GM23338 (cell line): ENCODE results near the gene UGT1A10. TPM values are rescaled to one million over a fixed set of nuclear protein-coding genes. Genes with fewer than 3 reads are reported as not detected.

Experiments used
- ATAC-seq: fragments of 200-7000 bp; cut with Tn5 transposase; 3 replicates; pipeline ENCODE4 v1.9.1; 2020
- DNase-seq: peaks from one replicate; pipeline ENCODE4 v3.0.0-alpha.2; 2015; ENCODE audit warnings: low spot score
- H2AFZ ChIP-seq: fragments of 200-600 bp; sonication (generic); 2 replicates; pipeline ENCODE4 v1.8.0; 2016; ENCODE audit warnings: antibody characterized with exemption, mild to moderate bottlenecking, moderate library complexity
- H3F3A ChIP-seq: fragments of 200-600 bp; sonication (generic); replicated peaks from 2 replicates; pipeline ENCODE4 v1.8.0; 2017; ENCODE audit warnings: antibody characterized with exemption, mixed run types, low read depth
- H3K27ac ChIP-seq: fragments of 200-600 bp; sonication (generic); 2 replicates; pipeline ENCODE4 v1.6.1; 2016; ENCODE audit warnings: low read depth
- H3K27me3 ChIP-seq: fragments of 200-600 bp; sonication (generic); 2 replicates; pipeline ENCODE4 v1.8.0; 2016; ENCODE audit warnings: mild to moderate bottlenecking, mixed run types, moderate library complexity; ENCODE audit not compliant: insufficient read depth
- H3K36me3 ChIP-seq: fragments of 200-600 bp; sonication (generic); 2 replicates; pipeline ENCODE4 v1.8.0; 2016; ENCODE audit warnings: mild to moderate bottlenecking; ENCODE audit not compliant: insufficient read depth
- H3K4me1 ChIP-seq: fragments of 200-600 bp; sonication (generic); 2 replicates; pipeline ENCODE4 v1.8.0; 2016; ENCODE audit warnings: mild to moderate bottlenecking, moderate library complexity; ENCODE audit not compliant: insufficient read depth
- H3K4me2 ChIP-seq: fragments of 200-600 bp; sonication (generic); 2 replicates; pipeline ENCODE4 v1.7.1; 2017; ENCODE audit warnings: mixed run types
- H3K4me3 ChIP-seq: fragments of 200-600 bp; sonication (generic); 2 replicates; pipeline ENCODE4 v1.6.1; 2016; ENCODE audit warnings: mixed run types
- H3K79me2 ChIP-seq: fragments of 200-600 bp; sonication (generic); replicated peaks from 2 replicates; pipeline ENCODE4 v1.8.0; 2017; ENCODE audit warnings: mild to moderate bottlenecking; ENCODE audit not compliant: insufficient read depth
- H3K9me2 ChIP-seq: fragments of 200-600 bp; sonication (generic); 2 replicates; pipeline ENCODE4 v1.8.0; 2017; ENCODE audit not compliant: insufficient read depth
- H4K20me1 ChIP-seq: fragments of 200-600 bp; sonication (generic); replicated peaks from 2 replicates; pipeline ENCODE4 v1.8.0; 2017; ENCODE audit warnings: mild to moderate bottlenecking; ENCODE audit not compliant: insufficient read depth
- H3K27ac Mint-ChIP-seq: 2 replicates; pipeline ENCODE4 v1.8.0; 2020; ENCODE audit warnings: inconsistent platforms, mild to moderate bottlenecking, moderate library complexity, mixed read lengths
- H3K27me3 Mint-ChIP-seq: 3 replicates; pipeline ENCODE4 v1.8.0; 2022; ENCODE audit warnings: low read depth, mild to moderate bottlenecking, moderate library complexity, mixed read lengths, inconsistent platforms; ENCODE audit not compliant: insufficient read depth, poor library complexity
- H3K36me3 Mint-ChIP-seq: 3 replicates; pipeline ENCODE4 v1.8.0; 2021; ENCODE audit warnings: low read depth, mild to moderate bottlenecking, inconsistent platforms, moderate library complexity, mixed read lengths
- H3K4me1 Mint-ChIP-seq: 3 replicates; pipeline ENCODE4 v1.8.0; 2020; ENCODE audit warnings: mild to moderate bottlenecking, inconsistent platforms, mixed read lengths
- H3K4me3 Mint-ChIP-seq: 3 replicates; pipeline ENCODE4 v1.8.0; 2021; ENCODE audit warnings: moderate library complexity, mild to moderate bottlenecking, inconsistent platforms, mixed read lengths
- H3K9me3 Mint-ChIP-seq: 3 replicates; pipeline ENCODE4 v1.8.0; 2020; ENCODE audit warnings: moderate library complexity, mild to moderate bottlenecking, inconsistent platforms, mixed read lengths
- CREB1 ChIP-seq: fragments of 250-450 bp; sonication (Bioruptor Pico); IDR thresholded peaks from 2 replicates; pipeline ENCODE4 v1.5.0; 2020; ENCODE audit warnings: low read depth, mild to moderate bottlenecking, moderate library complexity
- EZH2 ChIP-seq: fragments of 200-600 bp; sonication (generic); IDR thresholded peaks from one replicate; pipeline ENCODE4 v1.8.0; 2017; ENCODE audit warnings: antibody characterized with exemption, mild to moderate bottlenecking, low read depth; ENCODE audit not compliant: unreplicated experiment
- EZH2phosphoT487 ChIP-seq: fragments of 200-600 bp; sonication (generic); IDR thresholded peaks from one replicate; pipeline ENCODE4 v1.8.1; 2018; ENCODE audit warnings: antibody characterized with exemption; ENCODE audit not compliant: unreplicated experiment
- JUNB ChIP-seq: IDR thresholded peaks from one replicate; pipeline ENCODE4 v1.6.1; 2016; ENCODE audit warnings: antibody characterized with exemption; ENCODE audit not compliant: unreplicated experiment
- NANOG ChIP-seq: IDR thresholded peaks from 2 replicates; pipeline ENCODE4 v1.6.1; 2016; ENCODE audit warnings: antibody characterized with exemption, borderline replicate concordance
- POLR2AphosphoS5 ChIP-seq: IDR thresholded peaks from 2 replicates; pipeline ENCODE4 v1.6.1; 2016; ENCODE audit warnings: antibody characterized with exemption, low read depth
- REST ChIP-seq: IDR thresholded peaks from one replicate; pipeline ENCODE4 v1.6.1; 2018; ENCODE audit warnings: antibody characterized with exemption; ENCODE audit not compliant: unreplicated experiment
- STAT1 ChIP-seq: IDR thresholded peaks from one replicate; pipeline ENCODE4 v1.6.1; 2016; ENCODE audit warnings: antibody characterized with exemption; ENCODE audit not compliant: unreplicated experiment
- ZNF114 ChIP-seq: fragments of 250-450 bp; sonication (Bioruptor Pico); IDR thresholded peaks from 2 replicates; pipeline ENCODE4 v1.5.0; 2020; ENCODE audit warnings: mild to moderate bottlenecking, moderate library complexity
- ZNF331 ChIP-seq: fragments of 250-450 bp; sonication (Bioruptor Pico); IDR thresholded peaks from 2 replicates; pipeline ENCODE4 v1.5.0; 2020; ENCODE audit warnings: low read depth, mild to moderate bottlenecking, moderate library complexity
- ZNF462 ChIP-seq: fragments of 250-450 bp; sonication (Bioruptor Pico); IDR thresholded peaks from 2 replicates; pipeline ENCODE4 v1.5.0; 2020; ENCODE audit warnings: mild to moderate bottlenecking, moderate library complexity
- polyA plus RNA-seq: library from polyadenylated mRNA; unstranded; fragments of >200 nt; fragmentation: Nextera tagmentation; extraction: Ambion mirVana; gene quantifications from 2 replicates; pipeline ENCODE4 v1.2.1, GENCODE V29; 2016
- total RNA-seq: library from RNA; depleted of rRNA; stranded (reverse); fragments of >200 nt; shearing (Covaris generic); gene quantifications from 2 replicates; pipeline ENCODE4 v1.2.3, GENCODE V29; 2014
- TF ChIP-seq, protein P1 (sequence below): IDR thresholded peaks from 2 replicates; pipeline ENCODE4 v1.6.1; 2016; ENCODE audit warnings: antibody characterized with exemption
- TF ChIP-seq, protein P2 (sequence below), 2 experiments: fragments of 200-600 bp in 1 of 2; sonication (generic) in 1 of 2; conservative IDR thresholded peaks; 2 replicates each; pipeline versions ENCODE4 v1.5.1 to v1.6.1; 2016 to 2017; ENCODE audit warnings: antibody characterized with exemption in 2 of 2, low read depth in 2 of 2, mild to moderate bottlenecking in 2 of 2, moderate library complexity in 1 of 2

Gene UGT1A10
- total and polyA plus RNA-seq, 2 experiments from 2014 or later: not detected

GRCh38 chr2:233598952-233599351 lies 37.3 kb upstream of the UGT1A10 start:
- H3K27me3 Mint-ChIP-seq: no peaks in the 10 kb centered on the region

More at GRCh38 chr2:233598952-233599351, 37.3 kb upstream of the UGT1A10 start:
- TF ChIP-seq, protein P1, sequence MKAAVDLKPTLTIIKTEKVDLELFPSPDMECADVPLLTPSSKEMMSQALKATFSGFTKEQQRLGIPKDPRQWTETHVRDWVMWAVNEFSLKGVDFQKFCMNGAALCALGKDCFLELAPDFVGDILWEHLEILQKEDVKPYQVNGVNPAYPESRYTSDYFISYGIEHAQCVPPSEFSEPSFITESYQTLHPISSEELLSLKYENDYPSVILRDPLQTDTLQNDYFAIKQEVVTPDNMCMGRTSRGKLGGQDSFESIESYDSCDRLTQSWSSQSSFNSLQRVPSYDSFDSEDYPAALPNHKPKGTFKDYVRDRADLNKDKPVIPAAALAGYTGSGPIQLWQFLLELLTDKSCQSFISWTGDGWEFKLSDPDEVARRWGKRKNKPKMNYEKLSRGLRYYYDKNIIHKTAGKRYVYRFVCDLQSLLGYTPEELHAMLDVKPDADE: no peak
- TF ChIP-seq EZH2phosphoT487 (no peak), ZNF114 (CRISPR knock-in tag) (no peak), NANOG (no peak), STAT1 (no peak), ZNF462 (CRISPR knock-in tag) (no peak), REST (no peak), CREB1 (CRISPR knock-in tag) (no peak), ZNF331 (no peak), EZH2 (no peak), POLR2AphosphoS5 (no peak), JUNB (no peak)
- TF ChIP-seq, protein P2, sequence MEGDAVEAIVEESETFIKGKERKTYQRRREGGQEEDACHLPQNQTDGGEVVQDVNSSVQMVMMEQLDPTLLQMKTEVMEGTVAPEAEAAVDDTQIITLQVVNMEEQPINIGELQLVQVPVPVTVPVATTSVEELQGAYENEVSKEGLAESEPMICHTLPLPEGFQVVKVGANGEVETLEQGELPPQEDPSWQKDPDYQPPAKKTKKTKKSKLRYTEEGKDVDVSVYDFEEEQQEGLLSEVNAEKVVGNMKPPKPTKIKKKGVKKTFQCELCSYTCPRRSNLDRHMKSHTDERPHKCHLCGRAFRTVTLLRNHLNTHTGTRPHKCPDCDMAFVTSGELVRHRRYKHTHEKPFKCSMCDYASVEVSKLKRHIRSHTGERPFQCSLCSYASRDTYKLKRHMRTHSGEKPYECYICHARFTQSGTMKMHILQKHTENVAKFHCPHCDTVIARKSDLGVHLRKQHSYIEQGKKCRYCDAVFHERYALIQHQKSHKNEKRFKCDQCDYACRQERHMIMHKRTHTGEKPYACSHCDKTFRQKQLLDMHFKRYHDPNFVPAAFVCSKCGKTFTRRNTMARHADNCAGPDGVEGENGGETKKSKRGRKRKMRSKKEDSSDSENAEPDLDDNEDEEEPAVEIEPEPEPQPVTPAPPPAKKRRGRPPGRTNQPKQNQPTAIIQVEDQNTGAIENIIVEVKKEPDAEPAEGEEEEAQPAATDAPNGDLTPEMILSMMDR (conservative IDR thresholded peaks at IDR 0.05; ENCODE audit: low read depth in 2 of 2): no peak
- no peaks in the 10 kb centered on the region; the same call in none of the 2 replicates for H3K9me2 ChIP-seq
- H3K27ac Mint-ChIP-seq: no peak overlapping the region
- H3K36me3 Mint-ChIP-seq: no peaks in the 10 kb centered on the region
- H3K79me2 ChIP-seq: no peaks in the 10 kb centered on the region
- no peak overlapping the region for H3K27ac ChIP-seq
- no peaks in the 10 kb centered on the region for H3F3A ChIP-seq
- H3K36me3 ChIP-seq: no peaks in the 10 kb centered on the region
- peaks cover 15% of the 10 kb centered on the region for H3K9me3 Mint-ChIP-seq
- ATAC-seq: no peak
- H3K27me3 ChIP-seq: no peaks in the 10 kb centered on the region
- H4K20me1 ChIP-seq: no peaks in the 10 kb centered on the region
- H3K4me3 ChIP-seq: no peak overlapping the region
- H3K4me1 Mint-ChIP-seq: no peaks in the 10 kb centered on the region
- H2AFZ ChIP-seq: no peak overlapping the region
- no peak for DNase-seq
- no peak overlapping the region for H3K4me2 ChIP-seq
- H3K4me3 Mint-ChIP-seq: no peak overlapping the region
- H3K4me1 ChIP-seq: no peaks in the 10 kb centered on the region
